GM19395 (cell line): ENCODE data around the gene COL2A1.

Experiments used
- ATAC-seq: cut with Tn5 transposase; IDR thresholded peaks from one replicate; pipeline ENCODE4 v1.9.1; 2021; ENCODE audit warnings: mild to moderate bottlenecking, moderate library complexity; ENCODE audit not compliant: unreplicated experiment

Gene COL2A1

DNA sequence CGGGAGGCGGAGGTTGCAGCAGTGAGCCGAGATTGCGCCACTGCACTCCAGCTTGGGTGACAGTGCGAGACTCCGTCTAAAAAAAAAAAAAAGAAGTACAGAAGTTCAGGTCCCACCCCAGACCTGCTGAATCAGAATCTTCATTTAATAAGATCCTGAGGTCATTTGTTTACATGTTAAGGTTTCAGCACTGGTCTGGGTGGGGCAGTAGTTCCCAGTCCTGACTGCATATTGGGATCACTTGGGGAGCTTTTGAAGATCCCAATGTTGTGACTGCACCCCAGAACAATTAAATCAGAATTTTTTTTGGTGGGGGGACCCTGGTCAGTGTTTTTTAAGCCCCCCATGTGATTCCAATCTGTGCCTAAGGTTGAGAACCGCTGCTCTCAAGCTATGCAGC is 11.7 kb upstream of the COL2A1 start:
- ATAC-seq: no peak

- no peak for ATAC-seq
These were observed 10.9 kb upstream of the COL2A1 start for GRCh38 chr12:48015129-48015528.

GRCh38 chr12:48013287-48013686 is 9.0 kb upstream of the COL2A1 start:
- no peak for ATAC-seq

GRCh38 chr12:48012070-48012469 is 7.8 kb upstream of the COL2A1 start:
- no peak for ATAC-seq

- ATAC-seq: no peak
These were observed 6.2 kb upstream of the COL2A1 start for GRCh38 chr12:48010366-48010970.

GRCh38 chr12:48009471-48009870 is 5.2 kb upstream of the COL2A1 start:
- no peak for ATAC-seq

DNA sequence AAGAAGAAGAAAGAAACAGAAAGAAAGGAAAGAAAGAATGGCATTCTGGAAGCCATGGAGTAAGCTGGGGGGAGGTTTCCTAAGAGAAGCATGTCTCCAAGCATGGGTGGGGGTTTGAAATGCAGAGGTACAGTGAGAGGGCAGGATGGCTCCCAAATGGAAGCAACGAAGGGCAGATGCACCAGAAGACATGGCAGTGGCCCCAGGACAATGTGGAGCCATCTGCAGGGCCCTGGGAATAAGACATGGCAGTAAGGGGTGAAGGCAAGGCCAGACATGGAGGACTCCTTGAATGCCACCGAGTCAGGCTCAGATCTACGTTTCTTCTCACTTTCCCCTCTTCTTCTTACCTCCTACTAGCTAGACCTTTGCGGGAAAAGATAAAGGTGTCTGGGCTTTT is 4.7 kb upstream of the COL2A1 start:
- ATAC-seq: no peak

DNA sequence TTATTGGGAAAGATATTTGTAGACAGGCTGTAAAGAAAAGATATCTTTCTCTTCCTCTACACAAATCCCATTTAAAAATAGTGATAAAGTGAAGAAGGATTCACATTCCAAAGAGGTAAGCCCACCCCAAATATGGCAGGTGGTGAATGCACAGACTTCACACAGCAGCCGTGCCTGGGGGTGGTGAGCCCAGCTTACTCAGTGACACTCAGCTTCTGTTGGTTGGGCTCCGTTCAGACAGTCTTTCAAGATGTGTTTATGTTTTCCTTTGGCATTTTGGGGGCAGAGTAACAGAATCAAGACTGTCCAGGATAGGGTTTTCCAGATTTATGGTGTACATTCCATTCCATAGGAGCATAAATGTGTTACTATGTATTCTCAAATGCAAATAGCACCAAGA is 4.1 kb upstream of the COL2A1 start:
- ATAC-seq: no peak

DNA sequence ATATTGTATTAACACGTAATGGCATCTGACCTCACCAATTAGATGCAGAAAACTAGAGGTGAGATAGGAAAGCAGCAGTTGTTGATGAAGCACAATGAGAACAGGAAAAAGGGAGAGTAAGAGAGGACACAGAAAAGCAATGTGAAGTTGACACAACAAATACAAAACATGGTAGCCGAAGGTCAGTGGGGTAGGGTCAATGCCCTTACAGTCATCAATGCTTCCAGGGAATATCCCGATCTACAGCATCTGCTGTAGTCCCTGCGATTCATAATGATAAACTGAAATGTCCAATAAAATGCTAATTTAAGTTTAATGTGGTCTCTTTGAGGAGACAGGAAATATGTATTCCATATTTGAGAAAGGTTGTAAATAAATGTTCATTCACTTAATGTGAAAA is 2.9 kb upstream of the COL2A1 start:
- no peak for ATAC-seq

DNA sequence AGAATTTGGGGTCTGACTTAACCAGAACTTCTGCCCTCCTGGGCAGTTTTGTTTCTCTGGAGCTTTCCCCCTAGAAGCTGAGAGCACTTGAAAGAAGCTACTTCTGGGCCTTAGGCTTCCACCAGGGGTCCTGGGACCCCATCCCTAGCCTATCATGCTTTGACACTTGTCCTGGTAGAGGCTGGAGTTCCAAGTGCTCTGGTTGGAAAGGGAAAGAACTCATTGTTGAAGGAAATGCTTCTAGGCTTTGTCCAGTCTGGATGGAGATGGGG is 1.4 kb upstream of the COL2A1 start:
- ATAC-seq: no peak

GRCh38 chr12:48005001-48005749 is 899 bp upstream of the COL2A1 start:
- no peak for ATAC-seq

DNA sequence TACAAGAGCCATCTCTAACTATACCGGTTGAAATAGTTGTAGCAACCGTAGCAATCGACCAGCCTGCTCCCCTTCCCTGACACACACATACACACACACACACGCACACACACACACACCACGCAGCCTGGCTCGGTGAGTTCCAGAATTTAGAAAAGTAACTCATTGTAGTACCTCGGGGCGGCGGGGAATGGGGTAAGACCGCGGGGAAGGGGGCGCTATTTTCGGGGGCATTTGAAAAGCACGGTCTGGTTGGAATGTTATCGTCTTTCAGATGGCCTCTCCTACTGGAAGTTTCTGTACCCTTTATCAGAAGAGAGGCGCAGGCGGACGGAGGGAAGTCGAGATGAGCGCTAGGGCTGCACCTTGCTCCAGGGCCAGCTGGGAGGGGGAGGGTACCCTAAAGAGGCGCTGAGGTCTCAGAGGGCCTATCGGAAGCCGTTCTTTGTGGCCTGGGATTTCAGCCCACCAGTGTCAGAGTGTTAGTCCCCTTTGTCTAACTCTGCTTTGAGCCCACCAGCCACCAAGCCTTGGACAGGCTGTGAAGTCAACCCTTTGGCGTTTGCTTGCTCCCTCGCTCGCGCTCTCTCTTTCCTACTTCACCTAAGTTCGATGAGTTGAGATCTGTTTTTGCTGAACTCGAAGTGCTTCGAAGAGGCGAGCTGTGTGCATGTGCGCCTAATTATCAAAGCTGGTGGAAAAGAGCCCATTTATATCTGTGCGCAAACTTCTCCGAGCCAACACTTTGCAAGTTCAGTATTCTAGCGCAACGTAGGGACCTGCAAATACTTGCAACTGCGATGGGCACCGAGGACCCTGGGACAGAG is 837 bp downstream of the COL2A1 start:
- no peak for ATAC-seq

GRCh38 chr12:48002773-48003218 is 1.5 kb downstream of the COL2A1 start:
- no peak for ATAC-seq

GRCh38 chr12:48002414-48002730 is 1.9 kb downstream of the COL2A1 start:
- ATAC-seq: no peak

DNA sequence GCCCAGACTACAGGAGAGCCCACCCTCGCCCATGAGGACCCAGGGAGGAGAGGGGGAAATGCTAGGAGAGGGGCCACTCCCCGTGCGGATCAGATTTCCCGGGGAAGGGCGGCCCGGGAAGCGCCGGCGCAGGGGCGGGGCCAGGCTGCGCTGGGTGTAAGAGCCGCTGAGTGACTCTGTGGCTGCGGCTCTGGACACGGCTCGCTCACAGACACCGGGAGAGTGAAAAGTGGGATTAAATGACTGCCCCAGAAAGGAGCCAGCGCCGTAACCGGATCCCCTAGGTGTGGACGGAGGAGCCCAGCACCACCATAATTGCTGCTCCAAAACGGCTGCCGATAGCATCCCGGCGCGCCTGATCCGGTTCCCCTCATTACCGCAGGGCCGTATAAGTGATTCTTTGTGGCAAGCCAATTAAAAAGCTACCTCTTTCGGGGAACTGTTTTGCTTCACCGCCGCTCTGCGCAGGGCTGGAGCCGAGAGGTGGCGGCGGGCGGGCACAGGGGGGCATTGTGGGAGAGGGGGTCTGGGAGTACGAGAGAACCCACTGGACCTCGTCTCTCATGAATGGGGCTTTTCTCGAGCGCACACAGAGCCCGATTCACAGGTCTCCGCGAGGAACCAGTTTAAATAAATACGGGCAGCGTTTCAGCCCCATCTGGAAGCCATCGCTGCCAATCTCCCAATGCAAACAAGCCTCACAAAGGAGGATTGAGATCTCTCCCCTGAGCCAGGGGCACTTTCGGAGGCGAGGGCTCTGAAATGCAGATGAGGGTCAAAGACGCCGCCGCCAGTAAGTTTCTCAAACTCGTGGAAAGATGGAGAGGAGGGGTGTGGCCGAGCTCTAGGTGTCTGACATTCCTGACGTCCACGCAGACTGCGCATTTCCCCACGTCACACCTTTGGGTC is 2.5 kb downstream of the COL2A1 start:
- no peak for ATAC-seq

DNA sequence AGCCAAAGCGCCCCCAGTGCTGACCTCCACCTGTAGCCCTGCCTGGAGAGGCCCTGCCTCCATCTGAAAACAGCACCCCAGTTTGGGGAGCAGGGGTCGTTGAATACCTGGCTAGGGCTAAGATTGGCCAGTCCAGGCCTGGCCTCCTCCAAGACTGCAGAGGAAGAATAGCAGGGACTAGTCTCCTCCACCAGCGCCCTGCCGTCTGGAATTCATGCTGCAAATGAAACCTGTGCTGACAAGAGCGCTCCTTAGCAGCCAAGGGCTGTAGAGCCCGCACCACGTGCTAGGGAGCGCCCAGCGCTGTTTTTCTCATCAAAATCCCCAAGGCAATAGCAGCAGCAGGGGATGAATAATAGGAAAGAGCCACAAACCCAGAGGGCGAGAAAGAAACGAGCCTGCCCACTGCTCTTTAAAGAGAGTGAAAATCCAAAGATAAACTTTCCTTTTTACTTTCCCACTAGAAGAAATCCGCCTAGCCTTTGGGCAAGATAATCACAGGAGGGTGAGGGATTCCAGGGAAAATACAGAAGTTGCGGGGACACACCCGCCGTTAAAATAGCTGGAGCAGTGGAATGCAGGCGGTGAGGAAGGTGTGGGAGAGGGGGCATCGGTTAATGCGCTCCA is 3.3 kb downstream of the COL2A1 start:
- no peak for ATAC-seq

DNA sequence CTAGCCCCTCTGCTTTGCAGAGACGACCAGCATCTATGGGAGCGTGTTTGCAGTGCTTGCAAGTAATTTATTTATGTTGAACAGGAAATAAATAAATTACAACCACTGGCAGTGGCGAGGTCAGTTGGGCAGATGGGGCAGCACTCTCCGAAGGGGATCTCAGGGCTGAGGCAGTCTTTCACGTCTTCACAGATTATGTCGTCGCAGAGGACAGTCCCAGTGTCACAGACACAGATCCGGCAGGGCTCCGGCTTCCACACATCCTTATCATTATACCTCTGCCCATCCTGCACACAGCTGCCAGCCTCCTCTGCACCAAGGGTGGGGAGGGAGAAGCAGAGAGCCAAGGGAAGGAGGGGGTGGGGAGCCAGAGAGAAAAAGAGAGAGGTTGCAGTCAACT is 4.5 kb downstream of the COL2A1 start:
- ATAC-seq: no peak

DNA sequence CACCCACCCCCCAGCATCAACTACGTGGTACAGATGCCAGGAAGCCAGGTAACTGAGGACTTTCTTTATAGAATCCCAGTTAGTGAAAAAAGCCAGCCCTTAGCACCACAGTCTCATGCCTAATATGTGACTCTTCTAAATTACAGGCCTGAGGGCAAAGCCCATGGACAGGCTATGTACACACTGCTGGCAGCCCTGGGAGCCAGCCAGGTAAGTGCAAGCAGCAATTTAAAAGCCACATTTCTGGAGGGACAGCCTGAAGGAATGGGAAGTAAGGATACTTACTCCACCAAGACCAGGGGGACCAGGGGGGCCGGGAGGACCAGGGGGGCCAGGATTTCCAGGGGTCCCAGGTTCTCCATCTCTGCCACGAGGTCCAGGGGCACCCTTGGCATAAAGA is 7.0 kb downstream of the COL2A1 start:
- ATAC-seq: no peak

DNA sequence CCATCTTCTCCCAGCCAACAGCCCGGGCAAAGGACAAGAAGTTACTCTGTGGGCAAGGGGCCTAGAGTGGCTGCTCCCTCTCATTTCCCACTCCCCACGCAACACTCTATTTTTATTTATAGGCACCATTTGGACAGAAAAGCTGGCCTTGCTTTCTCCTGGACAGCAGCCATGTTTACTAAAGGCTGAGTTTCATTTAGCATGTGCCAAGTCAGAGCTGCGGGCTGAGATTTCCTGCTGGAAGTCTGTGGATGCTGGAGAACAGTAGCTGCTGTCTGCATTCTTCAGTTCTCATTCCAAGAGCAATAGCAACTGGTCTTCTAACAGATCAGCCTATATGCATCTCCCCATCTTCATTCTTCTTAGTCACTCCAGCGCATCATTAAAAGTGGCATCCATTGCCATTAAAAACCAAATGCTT is 8.3 kb downstream of the COL2A1 start:
- no peak for ATAC-seq

- ATAC-seq: no peak
These were observed 10.8 kb downstream of the COL2A1 start for GRCh38 chr12:47993491-47993890.

DNA sequence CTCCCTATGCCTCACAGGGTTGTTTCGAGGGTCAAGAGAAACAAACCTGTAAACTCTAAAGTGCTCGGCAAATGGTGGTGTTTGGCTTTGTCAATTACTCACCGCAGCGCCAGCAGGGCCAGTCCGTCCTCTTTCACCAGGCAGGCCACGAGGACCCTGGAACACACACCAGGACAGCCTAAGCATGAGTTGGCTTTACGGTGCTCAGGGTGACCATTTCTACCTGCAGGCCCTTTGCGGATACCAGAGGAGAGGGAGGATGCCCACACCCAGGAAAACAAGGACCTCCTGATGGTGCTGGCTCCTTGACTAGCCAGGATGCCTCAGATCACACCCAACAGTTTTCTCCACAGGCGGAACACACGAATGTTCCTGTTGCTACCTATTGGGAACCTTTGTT is 11.5 kb downstream of the COL2A1 start:
- no peak for ATAC-seq
